Ovary (tissue), 3 donors: ENCODE data around the gene ARHGEF37.

Experiments
- EP300 ChIP-seq: sonication (generic); formaldehyde crosslinking; IDR thresholded peaks from one replicate; pipeline ENCODE4 v1.6.1; 2017; ENCODE audit warnings: antibody characterized with exemption
- POLR2A ChIP-seq: fragments of 450-650 bp; IDR thresholded peaks from one replicate; pipeline ENCODE4 v1.6.1; 2017; ENCODE audit warnings: antibody characterized with exemption, mild to moderate bottlenecking, moderate library complexity
- TF ChIP-seq, protein P1 (sequence below), 3 donors: fragments of 450-650 bp in 2 of 3; fragments of 200-600 bp in 1 of 3; IDR thresholded peaks; one replicate each; pipeline versions ENCODE4 v1.5.1 to v1.8.0; 2016 to 2022; ENCODE audit warnings: antibody characterized with exemption in 3 of 3, mild to moderate bottlenecking in 1 of 3
- donor health status: DM: no; HTN: no; CAD: no.

DNA sequence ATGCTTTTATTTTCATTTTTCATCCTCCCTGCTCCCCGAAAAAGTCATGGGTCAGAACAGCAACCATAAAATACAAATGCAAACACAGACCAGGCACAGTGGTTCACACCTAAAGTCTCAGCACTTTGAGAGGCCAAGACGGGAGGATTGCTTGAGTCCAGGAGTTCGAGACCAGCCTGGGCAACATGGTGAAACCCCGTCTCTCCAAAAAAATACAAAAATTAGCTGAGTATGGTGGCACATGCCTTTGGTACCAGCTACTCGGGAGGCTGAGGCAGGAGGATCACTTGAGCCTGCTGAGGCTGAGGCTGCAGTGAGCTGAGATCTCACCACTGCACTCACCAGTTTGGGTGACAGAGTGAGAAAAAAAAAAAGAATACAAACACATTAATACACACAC is 60.3 kb downstream of the ARHGEF37 start:
- TF ChIP-seq, protein P1, sequence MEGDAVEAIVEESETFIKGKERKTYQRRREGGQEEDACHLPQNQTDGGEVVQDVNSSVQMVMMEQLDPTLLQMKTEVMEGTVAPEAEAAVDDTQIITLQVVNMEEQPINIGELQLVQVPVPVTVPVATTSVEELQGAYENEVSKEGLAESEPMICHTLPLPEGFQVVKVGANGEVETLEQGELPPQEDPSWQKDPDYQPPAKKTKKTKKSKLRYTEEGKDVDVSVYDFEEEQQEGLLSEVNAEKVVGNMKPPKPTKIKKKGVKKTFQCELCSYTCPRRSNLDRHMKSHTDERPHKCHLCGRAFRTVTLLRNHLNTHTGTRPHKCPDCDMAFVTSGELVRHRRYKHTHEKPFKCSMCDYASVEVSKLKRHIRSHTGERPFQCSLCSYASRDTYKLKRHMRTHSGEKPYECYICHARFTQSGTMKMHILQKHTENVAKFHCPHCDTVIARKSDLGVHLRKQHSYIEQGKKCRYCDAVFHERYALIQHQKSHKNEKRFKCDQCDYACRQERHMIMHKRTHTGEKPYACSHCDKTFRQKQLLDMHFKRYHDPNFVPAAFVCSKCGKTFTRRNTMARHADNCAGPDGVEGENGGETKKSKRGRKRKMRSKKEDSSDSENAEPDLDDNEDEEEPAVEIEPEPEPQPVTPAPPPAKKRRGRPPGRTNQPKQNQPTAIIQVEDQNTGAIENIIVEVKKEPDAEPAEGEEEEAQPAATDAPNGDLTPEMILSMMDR (IDR thresholded peaks at IDR 0.05) = no peak
- TF ChIP-seq EP300 (no peak), POLR2A (no peak)
